GM12872 (cell line): Measurements from ENCODE around the gene HOXD11.

Experiments
- TF ChIP-seq, protein P1 (sequence below): IDR thresholded peaks from 3 replicates; pipeline ENCODE4 v1.5.1; 2011; ENCODE audit warnings: low read depth, mild to moderate bottlenecking, low read length, moderate library complexity; ENCODE audit not compliant: insufficient read depth

HOXD11 gene

DNA sequence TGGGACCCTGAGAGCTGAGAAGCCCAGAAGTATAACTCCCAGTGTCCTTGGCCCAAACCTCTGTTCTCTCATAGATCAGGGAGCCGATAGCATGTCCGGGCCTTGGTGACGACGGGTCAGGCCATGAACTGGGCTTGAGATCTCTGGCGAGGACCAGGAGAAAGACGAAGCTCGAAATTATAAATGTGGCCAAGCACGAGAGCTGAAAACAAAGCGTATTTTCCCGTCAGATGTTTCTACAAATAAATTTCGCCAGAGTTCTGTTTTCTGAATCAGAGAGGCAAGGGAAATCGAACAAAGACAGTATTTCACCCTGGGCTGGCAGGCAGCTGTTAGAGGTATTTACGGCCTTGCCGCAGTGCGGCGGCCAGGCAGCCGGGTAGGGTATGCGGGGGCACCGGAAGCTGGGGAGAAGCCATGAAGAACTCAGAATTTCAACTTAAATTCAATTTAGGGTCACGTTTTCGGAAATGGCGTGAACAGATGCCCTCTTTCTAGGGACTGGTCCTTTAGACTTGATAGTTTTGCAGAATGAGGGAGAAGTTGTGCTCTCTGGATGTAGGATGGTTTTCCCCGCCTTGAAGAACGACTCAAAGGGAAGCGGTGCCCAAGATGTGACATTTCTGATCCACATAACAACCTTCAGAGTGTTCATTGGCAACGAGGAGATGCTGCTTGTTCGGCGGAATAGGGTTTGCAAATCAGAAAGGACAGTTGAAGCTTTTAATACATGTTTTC is 32.0 kb downstream of the HOXD11 start:
- TF ChIP-seq, protein P1, sequence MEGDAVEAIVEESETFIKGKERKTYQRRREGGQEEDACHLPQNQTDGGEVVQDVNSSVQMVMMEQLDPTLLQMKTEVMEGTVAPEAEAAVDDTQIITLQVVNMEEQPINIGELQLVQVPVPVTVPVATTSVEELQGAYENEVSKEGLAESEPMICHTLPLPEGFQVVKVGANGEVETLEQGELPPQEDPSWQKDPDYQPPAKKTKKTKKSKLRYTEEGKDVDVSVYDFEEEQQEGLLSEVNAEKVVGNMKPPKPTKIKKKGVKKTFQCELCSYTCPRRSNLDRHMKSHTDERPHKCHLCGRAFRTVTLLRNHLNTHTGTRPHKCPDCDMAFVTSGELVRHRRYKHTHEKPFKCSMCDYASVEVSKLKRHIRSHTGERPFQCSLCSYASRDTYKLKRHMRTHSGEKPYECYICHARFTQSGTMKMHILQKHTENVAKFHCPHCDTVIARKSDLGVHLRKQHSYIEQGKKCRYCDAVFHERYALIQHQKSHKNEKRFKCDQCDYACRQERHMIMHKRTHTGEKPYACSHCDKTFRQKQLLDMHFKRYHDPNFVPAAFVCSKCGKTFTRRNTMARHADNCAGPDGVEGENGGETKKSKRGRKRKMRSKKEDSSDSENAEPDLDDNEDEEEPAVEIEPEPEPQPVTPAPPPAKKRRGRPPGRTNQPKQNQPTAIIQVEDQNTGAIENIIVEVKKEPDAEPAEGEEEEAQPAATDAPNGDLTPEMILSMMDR: no peak

DNA sequence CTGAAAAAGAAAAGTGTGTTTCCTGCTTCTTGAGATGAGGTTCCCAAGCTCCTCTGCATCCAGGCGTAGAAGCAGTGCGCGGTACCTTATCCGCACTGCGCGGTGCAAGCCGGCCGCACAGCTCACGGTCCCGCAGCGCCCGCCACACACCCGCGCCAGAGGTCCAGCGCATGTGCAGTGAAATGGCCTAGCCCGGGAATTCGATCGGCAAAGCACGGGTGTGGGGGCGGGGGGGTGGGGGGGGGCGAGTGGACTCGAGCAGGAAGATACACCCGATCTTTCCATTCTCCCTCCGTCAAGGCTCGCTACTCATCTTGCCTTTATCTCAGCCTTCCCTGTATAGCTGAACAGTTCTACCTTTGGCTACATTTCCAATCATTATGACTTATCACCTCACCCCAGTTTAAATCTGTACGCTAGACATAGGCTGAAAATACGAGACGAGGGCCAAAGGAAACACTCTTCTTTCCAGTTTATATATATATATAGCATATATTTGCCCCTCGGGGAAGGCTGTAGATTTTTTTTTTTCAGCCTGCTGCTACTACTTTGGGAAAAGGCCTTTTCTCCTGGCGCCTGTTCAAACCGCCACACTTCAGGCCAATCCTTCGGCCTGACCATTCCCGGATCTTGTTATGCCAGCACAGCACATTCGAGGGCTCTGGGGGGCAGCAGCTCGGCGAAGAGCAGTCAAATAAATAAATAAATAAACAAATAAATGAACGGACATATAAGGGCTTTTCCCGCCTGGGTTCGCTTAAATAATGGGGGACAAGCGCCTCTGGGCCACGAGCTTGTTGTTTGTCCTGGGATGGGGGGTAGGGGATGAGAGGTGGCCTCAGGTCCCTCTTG is 32.8 kb downstream of the HOXD11 start:
- TF ChIP-seq, protein P1: no peak

GRCh38 chr2:176140513-176141317 is 33.6 kb downstream of the HOXD11 start:
- TF ChIP-seq, protein P1: peak; percentile 87

GRCh38 chr2:176142281-176142680 is 35.2 kb downstream of the HOXD11 start:
- TF ChIP-seq, protein P1: no peak

GRCh38 chr2:176145085-176145969 is 38.2 kb downstream of the HOXD11 start:
- TF ChIP-seq, protein P1: no peak

DNA sequence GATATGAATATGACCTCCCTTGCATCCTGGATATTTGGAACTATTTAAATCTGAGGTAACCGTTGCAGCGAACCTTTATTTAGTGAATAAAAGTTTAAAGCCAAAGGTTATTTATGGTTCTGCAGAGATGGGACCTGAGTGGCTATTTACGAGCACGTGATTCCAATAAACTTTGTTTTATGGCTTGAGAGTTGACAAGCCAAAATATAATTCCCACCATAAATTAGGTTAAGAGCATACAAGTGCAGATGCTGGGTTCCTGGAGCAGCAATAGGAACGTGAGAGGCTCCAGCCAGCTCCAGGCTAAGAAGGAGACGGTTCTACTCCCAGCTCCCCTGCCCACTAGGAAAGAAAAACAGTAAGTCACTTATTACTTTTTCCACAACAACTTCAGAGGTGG is 39.0 kb downstream of the HOXD11 start:
- TF ChIP-seq, protein P1: no peak
